ENCODE results near the gene ZXDC. TPM values are rescaled to one million over a fixed set of nuclear protein-coding genes. Genes with fewer than 3 reads are reported as not detected.
A peak's percentile ranks its signal among the peaks of the same experiment; 100 is the strongest.

The ZXDC gene, protein sequence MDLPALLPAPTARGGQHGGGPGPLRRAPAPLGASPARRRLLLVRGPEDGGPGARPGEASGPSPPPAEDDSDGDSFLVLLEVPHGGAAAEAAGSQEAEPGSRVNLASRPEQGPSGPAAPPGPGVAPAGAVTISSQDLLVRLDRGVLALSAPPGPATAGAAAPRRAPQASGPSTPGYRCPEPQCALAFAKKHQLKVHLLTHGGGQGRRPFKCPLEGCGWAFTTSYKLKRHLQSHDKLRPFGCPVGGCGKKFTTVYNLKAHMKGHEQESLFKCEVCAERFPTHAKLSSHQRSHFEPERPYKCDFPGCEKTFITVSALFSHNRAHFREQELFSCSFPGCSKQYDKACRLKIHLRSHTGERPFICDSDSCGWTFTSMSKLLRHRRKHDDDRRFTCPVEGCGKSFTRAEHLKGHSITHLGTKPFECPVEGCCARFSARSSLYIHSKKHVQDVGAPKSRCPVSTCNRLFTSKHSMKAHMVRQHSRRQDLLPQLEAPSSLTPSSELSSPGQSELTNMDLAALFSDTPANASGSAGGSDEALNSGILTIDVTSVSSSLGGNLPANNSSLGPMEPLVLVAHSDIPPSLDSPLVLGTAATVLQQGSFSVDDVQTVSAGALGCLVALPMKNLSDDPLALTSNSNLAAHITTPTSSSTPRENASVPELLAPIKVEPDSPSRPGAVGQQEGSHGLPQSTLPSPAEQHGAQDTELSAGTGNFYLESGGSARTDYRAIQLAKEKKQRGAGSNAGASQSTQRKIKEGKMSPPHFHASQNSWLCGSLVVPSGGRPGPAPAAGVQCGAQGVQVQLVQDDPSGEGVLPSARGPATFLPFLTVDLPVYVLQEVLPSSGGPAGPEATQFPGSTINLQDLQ
- 27.2 and 33.2 TPM in 2 replicates for total RNA-seq (2014; rRNA removed; shearing (Covaris generic))

DNA sequence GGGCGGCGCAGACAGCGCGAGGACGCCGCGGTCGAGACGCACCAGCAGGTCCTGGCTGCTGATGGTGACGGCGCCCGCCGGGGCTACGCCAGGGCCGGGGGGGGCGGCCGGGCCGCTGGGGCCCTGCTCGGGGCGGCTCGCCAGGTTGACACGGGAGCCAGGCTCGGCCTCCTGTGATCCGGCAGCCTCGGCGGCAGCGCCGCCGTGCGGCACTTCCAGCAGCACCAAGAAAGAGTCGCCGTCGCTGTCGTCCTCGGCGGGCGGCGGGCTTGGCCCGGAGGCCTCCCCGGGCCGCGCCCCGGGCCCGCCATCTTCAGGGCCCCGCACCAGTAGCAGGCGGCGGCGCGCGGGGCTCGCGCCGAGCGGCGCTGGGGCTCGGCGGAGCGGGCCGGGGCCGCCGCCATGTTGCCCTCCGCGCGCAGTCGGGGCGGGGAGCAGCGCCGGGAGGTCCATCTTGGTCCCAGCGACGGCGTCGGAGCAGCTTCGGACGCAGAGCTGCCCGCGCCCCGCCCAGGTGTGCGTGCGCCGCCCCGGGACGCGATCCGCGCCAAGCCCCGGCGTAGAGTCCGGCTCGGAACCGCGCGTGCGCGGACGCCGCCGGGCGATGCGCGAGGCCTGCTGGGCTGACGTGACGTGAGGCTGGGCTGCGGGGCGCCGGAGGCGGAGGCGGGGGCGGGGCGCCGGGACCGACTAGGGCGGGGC lies at the start of gene ZXDC:
Gene ZXDC (minus strand): TSS at position 479 of the 702 bp plus-strand sequence. CDS start 26 bp downstream, at position 453.
- DNase-seq: peak; percentile 100
- Histone ChIP-seq H3K36me3 (replicated peaks; ENCODE audit: control insufficient read depth, insufficient read depth, low read length) (peaks cover 9% of the 10 kb centered on the region), H3K4me3 (ENCODE audit: insufficient read depth, low read depth, low read length) (peak within 1 kb of the TSS; percentile 82), H3K27me3 (ENCODE audit: control insufficient read depth, insufficient read depth, low read length) (no peaks in the 10 kb centered on the region)

DNA sequence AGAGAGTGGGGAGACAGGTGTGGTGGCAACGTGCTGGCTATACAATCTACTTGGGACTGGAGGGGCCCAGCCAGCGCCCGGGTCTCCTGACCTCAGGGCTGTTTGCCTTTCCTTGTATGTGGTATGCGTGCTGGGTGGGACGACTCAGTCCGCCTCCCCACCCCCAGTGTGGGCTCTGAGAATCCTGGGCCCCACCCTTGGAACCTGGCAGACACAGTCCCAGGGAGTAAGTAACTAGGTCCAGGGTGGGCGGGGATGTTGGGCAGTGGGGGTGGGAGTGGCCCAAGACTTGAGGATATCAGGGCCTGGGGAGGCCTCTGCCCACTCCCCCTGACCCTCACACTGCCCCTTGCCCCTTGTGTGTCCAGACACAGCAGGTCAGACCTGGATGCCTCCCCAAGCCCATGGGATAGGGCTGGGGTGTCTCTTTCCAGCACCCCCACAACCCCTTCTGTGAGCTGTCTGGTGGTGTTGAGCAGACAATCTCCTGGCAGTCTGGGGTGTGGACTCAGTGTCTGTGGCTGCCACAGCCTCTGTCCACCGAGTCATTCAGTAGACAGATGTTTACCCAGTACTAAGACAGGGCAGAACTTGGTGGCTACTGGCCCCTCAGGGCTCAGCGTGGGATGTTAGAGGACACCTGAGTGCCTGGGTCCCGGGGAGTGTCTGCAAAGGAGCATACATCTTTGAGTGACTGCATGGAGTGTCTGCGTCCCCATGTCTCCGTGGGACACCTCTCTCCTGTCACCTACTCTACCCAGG lies 49.6 kb upstream of the ZXDC start:
- Histone ChIP-seq H3K4me3 (ENCODE audit: insufficient read depth, low read depth, low read length) (no peak overlapping the region), H3K27me3 (ENCODE audit: control insufficient read depth, insufficient read depth, low read length) (peaks cover 20% of the 10 kb centered on the region), H3K36me3 (replicated peaks; ENCODE audit: control insufficient read depth, insufficient read depth, low read length) (no peaks in the 10 kb centered on the region)
- peak; percentile 52 for DNase-seq

- no peak for DNase-seq
- Histone ChIP-seq H3K4me3 (ENCODE audit: insufficient read depth, low read depth, low read length) (peak overlapping the region; percentile 53), H3K27me3 (ENCODE audit: control insufficient read depth, insufficient read depth, low read length) (peaks cover 20% of the 10 kb centered on the region), H3K36me3 (replicated peaks; ENCODE audit: control insufficient read depth, insufficient read depth, low read length) (no peaks in the 10 kb centered on the region)
These were observed 48.8 kb upstream of the ZXDC start for GRCh38 chr3:126524429-126524988.

GRCh38 chr3:126523745-126524428 lies 48.2 kb upstream of the ZXDC start, which contains the start of gene CHST13:
Gene CHST13 (plus strand): TSS chr3:126524155. CDS start chr3:126524333, 178 bp downstream.
- DNase-seq: peak; percentile 95
- H3K36me3 ChIP-seq (replicated peaks; ENCODE audit: control insufficient read depth, insufficient read depth, low read length): no peaks in the 10 kb centered on the region
- H3K4me3 ChIP-seq (ENCODE audit: insufficient read depth, low read depth, low read length): peak within 1 kb of the TSS; percentile 53
- peaks cover 20% of the 10 kb centered on the region for H3K27me3 ChIP-seq (ENCODE audit: control insufficient read depth, insufficient read depth, low read length)

- DNase-seq: peak; percentile 94
- Histone ChIP-seq H3K4me3 (ENCODE audit: insufficient read depth, low read depth, low read length) (no peak overlapping the region), H3K27me3 (ENCODE audit: control insufficient read depth, insufficient read depth, low read length) (peaks cover 20% of the 10 kb centered on the region), H3K36me3 (replicated peaks; ENCODE audit: control insufficient read depth, insufficient read depth, low read length) (no peaks in the 10 kb centered on the region)
These were observed 46.7 kb upstream of the ZXDC start for GRCh38 chr3:126522363-126522788.

DNA sequence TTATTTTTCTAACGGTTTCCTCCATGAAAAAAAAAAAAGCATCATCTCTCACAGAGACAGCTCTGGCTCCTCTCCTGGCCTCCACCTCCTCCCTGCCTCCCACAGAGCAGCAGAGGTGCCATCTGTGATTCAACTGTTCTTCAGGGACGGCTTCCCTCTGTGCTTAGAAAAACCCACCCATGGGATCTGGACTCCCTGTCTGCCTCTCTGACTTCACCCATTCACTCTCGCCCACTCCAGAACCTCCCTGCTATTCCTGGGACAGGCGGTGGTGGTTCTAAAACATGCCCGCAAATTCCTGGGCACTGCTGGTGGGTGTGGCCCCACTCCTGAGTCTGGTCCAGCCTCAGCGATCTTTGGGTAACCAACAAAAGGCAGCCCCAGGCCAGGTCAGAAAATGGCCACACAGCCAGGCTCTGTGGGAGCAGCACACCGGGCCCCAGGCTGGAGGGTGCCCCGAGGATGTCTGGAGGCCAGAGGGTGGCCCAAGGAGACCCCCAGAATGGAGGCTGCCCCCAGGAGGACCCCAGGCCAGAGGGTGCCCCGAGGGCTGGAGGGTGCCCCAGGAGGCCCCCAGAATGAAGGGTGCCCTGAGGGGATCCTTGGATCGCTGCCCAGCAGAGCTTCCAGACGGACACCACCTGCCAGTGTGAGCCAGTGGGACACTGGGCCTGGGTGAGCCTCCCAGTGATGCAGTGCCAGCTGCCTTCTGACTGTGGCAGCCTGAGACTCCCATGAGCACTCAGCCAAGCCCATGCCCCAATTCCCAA lies 45.6 kb upstream of the ZXDC start:
- no peak for DNase-seq
- Histone ChIP-seq H3K36me3 (replicated peaks; ENCODE audit: control insufficient read depth, insufficient read depth, low read length) (no peaks in the 10 kb centered on the region), H3K4me3 (ENCODE audit: insufficient read depth, low read depth, low read length) (no peak overlapping the region), H3K27me3 (ENCODE audit: control insufficient read depth, insufficient read depth, low read length) (peaks cover 20% of the 10 kb centered on the region)

- no peak for DNase-seq
- Histone ChIP-seq H3K27me3 (ENCODE audit: control insufficient read depth, insufficient read depth, low read length) (peaks cover 19% of the 10 kb centered on the region), H3K36me3 (replicated peaks; ENCODE audit: control insufficient read depth, insufficient read depth, low read length) (no peaks in the 10 kb centered on the region), H3K4me3 (ENCODE audit: insufficient read depth, low read depth, low read length) (no peak overlapping the region)
These were observed 44.1 kb upstream of the ZXDC start for GRCh38 chr3:126519506-126520455.

- no peaks in the 10 kb centered on the region for H3K36me3 ChIP-seq (replicated peaks; ENCODE audit: control insufficient read depth, insufficient read depth, low read length)
- DNase-seq: peak; percentile 43
- peaks cover 10% of the 10 kb centered on the region for H3K27me3 ChIP-seq (ENCODE audit: control insufficient read depth, insufficient read depth, low read length)
- no peak overlapping the region for H3K4me3 ChIP-seq (ENCODE audit: insufficient read depth, low read depth, low read length)
These were observed 43.1 kb upstream of the ZXDC start for GRCh38 chr3:126518779-126519177.

- H3K4me3 ChIP-seq (ENCODE audit: insufficient read depth, low read depth, low read length): no peak overlapping the region
- H3K36me3 ChIP-seq (replicated peaks; ENCODE audit: control insufficient read depth, insufficient read depth, low read length): no peaks in the 10 kb centered on the region
- H3K27me3 ChIP-seq (ENCODE audit: control insufficient read depth, insufficient read depth, low read length): peaks cover 4% of the 10 kb centered on the region
- DNase-seq: peak; percentile 57
These were observed 42.5 kb upstream of the ZXDC start for GRCh38 chr3:126517986-126518778.

- Histone ChIP-seq H3K36me3 (replicated peaks; ENCODE audit: control insufficient read depth, insufficient read depth, low read length) (no peaks in the 10 kb centered on the region), H3K27me3 (ENCODE audit: control insufficient read depth, insufficient read depth, low read length) (no peaks in the 10 kb centered on the region), H3K4me3 (ENCODE audit: insufficient read depth, low read depth, low read length) (no peak within 1 kb of the TSS)
- DNase-seq: peak; percentile 49
These were observed 41.7 kb upstream of the ZXDC start, which contains the start of gene UROC1 for GRCh38 chr3:126517291-126517951. Gene UROC1 (minus strand): TSS chr3:126517773. CDS start chr3:126517719, 54 bp downstream.

DNA sequence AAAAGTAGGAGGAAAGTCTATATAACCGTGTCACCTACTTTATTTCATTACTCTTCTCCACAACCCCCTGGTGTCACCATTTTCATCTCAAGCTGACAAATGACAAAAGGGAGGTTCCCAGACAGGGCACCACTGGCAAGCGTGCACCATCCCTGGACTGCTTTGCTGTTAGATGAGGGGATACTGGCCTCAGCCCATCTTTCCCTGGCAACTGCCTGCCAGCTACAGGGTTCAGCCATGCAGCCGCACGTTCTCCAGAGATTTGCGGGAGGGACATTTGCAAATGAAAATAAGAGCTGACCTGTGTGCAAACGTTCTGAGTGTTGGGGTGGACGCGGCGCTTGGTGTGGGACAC lies 41.2 kb upstream of the ZXDC start:
- Histone ChIP-seq H3K36me3 (replicated peaks; ENCODE audit: control insufficient read depth, insufficient read depth, low read length) (no peaks in the 10 kb centered on the region), H3K4me3 (ENCODE audit: insufficient read depth, low read depth, low read length) (no peak overlapping the region), H3K27me3 (ENCODE audit: control insufficient read depth, insufficient read depth, low read length) (no peaks in the 10 kb centered on the region)
- no peak for DNase-seq
